Prostate gland (tissue), 2 donors: ENCODE results near the gene ACSM6. TPM values are rescaled to one million over a fixed set of nuclear protein-coding genes. Genes with fewer than 3 reads are reported as not detected.

Source experiments
- DNase-seq: peaks from one replicate; pipeline ENCODE4 v3.0.0-alpha.2; 2019; ENCODE audit warnings: low spot score
- H3K27ac ChIP-seq, 2 donors: fragments of 200-600 bp; sonication (generic); 2 replicates each; pipeline ENCODE4 v1.5.1; 2017 to 2019
- H3K27me3 ChIP-seq: fragments of 200-600 bp; sonication (generic); replicated peaks from 2 replicates; pipeline ENCODE4 v1.5.1; 2019; ENCODE audit not compliant: insufficient read depth
- H3K36me3 ChIP-seq, 2 donors: fragments of 200-600 bp; sonication (generic); 1 replicate in 1 of 2; 2 replicates in 1 of 2; pipeline versions ENCODE4 v1.5.1 to v1.8.1; 2017 to 2019
- H3K4me1 ChIP-seq: fragments of 200-600 bp; sonication (generic); replicated peaks from 2 replicates; pipeline ENCODE4 v1.5.1; 2019
- H3K4me3 ChIP-seq, 2 donors: fragments of 200-600 bp; sonication (generic); 2 replicates each; pipeline ENCODE4 v1.5.1; 2017 to 2019
- H3K9me3 ChIP-seq: fragments of 200-600 bp; sonication (generic); 2 replicates; pipeline ENCODE4 v1.5.1; 2017
- CTCF ChIP-seq, 4 experiments: fragments of 200-600 bp in 2 of 4; fragments of 450-650 bp in 2 of 4; sonication (generic) in 2 of 4; IDR thresholded peaks; 1 replicate in 3 of 4; 2 replicates in 1 of 4; pipeline ENCODE4 v1.5.1; 2016 to 2019; ENCODE audit warnings: antibody characterized with exemption in 4 of 4, mild to moderate bottlenecking in 2 of 4, moderate library complexity in 2 of 4
- POLR2A ChIP-seq: fragments of 450-650 bp; IDR thresholded peaks from one replicate; pipeline ENCODE4 v1.6.1; 2016; ENCODE audit warnings: antibody characterized with exemption, mild to moderate bottlenecking
- POLR2AphosphoS5 ChIP-seq: sonication (generic); formaldehyde crosslinking; IDR thresholded peaks from one replicate; pipeline ENCODE4 v1.6.1; 2017; ENCODE audit warnings: antibody characterized with exemption
- WGBS: methylation state at CpG from one replicate; pipeline ENCODE4 v1.1.5; 2018; 5-methylcytosine and 5-hydroxymethylcytosine counted together
- intact Hi-C: fragments of 100-400 bp; cut with DNase I; formaldehyde crosslinking; loops from one replicate; pipeline ENCODE4 v1.14.2; 2022
- total RNA-seq, 2 donors: library from RNA; depleted of rRNA; stranded (reverse); fragments of >200 nt; gene quantifications; one replicate each; pipeline ENCODE4 v1.1.0, GENCODE V29; 2016

Gene ACSM6
- total RNA-seq, 2 donors from 2014 or later, result not detected

GRCh38 chr10:95233377-95234034 lies 39.5 kb downstream of the ACSM6 start:
- TF ChIP-seq POLR2A (no peak), POLR2AphosphoS5 (no peak), CTCF (IDR thresholded peaks at IDR 0.05) (no peak)
- no peaks in the 10 kb centered on the region for H3K4me1 ChIP-seq
- H3K36me3 ChIP-seq, result no peaks in the 10 kb centered on the region
- WGBS, result 85% methylated on average over 2 of the region's 2 CpGs
- DNase-seq, result no peak
- H3K27ac ChIP-seq, result no peak overlapping the region
- H3K4me3 ChIP-seq, result no peak overlapping the region
- no peaks in the 10 kb centered on the region for H3K9me3 ChIP-seq
- intact Hi-C loops, result no loop called here
- no peaks in the 10 kb centered on the region for H3K27me3 ChIP-seq

- Histone ChIP-seq H3K4me3 (no peak overlapping the region), H3K36me3 (no peaks in the 10 kb centered on the region), H3K27ac (no peak overlapping the region), H3K9me3 (no peaks in the 10 kb centered on the region), H3K27me3 (no peaks in the 10 kb centered on the region), H3K4me1 (no peaks in the 10 kb centered on the region)
- no peak for DNase-seq
- no peak for TF ChIP-seq CTCF (IDR thresholded peaks at IDR 0.05)
- no peak for TF ChIP-seq POLR2AphosphoS5
- no peak for TF ChIP-seq POLR2A
- intact Hi-C loops, result no loop called here
- 76% methylated on average over 5 of the region's 5 CpGs for WGBS
These were observed 40.9 kb downstream of the ACSM6 start for GRCh38 chr10:95234951-95235350.

- intact Hi-C loops, result no loop called here
- no peaks in the 10 kb centered on the region for H3K4me1 ChIP-seq
- H3K36me3 ChIP-seq, result no peaks in the 10 kb centered on the region
- DNase-seq, result no peak
- no peak for TF ChIP-seq POLR2AphosphoS5
- TF ChIP-seq CTCF (IDR thresholded peaks at IDR 0.05), result no peak
- no peak for TF ChIP-seq POLR2A
- no peaks in the 10 kb centered on the region for H3K9me3 ChIP-seq
- no peak overlapping the region for H3K4me3 ChIP-seq
- H3K27ac ChIP-seq, result no peak overlapping the region
- H3K27me3 ChIP-seq, result no peaks in the 10 kb centered on the region
- 81% methylated on average over 3 of the region's 3 CpGs for WGBS
These were observed 41.6 kb downstream of the ACSM6 start for GRCh38 chr10:95235676-95236067.

- H3K9me3 ChIP-seq, result no peaks in the 10 kb centered on the region
- WGBS, result 62% methylated on average over 6 of the region's 6 CpGs
- no peak overlapping the region for H3K4me3 ChIP-seq
- no peaks in the 10 kb centered on the region for H3K27me3 ChIP-seq
- H3K36me3 ChIP-seq, result no peaks in the 10 kb centered on the region
- no peak overlapping the region for H3K27ac ChIP-seq
- no peak for TF ChIP-seq CTCF (IDR thresholded peaks at IDR 0.05)
- TF ChIP-seq POLR2A, result no peak
- no peak for TF ChIP-seq POLR2AphosphoS5
- intact Hi-C loops, result no loop called here
- H3K4me1 ChIP-seq, result no peaks in the 10 kb centered on the region
- DNase-seq, result no peak
These were observed 42.2 kb downstream of the ACSM6 start for GRCh38 chr10:95236068-95236903.
